ENCODE measurements around the gene SLX4IP. TPM values are rescaled to one million over a fixed set of nuclear protein-coding genes. Genes with fewer than 3 reads are reported as not detected.

The SLX4IP gene
- total and polyA plus RNA-seq, 12 donors = 2.8 to 8.2 (median 4.8) TPM

DNA sequence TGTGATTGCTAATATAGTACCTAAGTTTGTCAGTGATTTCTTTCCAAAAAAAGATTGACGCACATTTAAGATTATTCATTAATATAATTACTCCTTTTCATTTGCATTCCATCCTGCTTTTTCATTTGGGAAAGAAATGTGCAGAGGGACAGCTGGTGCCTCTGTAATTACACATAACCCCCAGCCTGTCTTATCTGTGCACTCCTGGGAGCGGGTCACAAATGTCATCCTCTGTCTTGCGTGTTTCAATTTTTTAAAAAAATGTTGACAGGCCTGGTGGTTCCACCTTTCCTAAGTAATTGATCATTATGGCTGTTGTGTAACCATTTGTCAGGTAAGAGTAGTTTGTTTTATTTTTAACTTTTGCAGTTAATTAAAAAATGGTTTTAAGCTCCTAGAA is 92.7 kb downstream of the SLX4IP start:
- WGBS, 4 donors = 92 to 94% (median 92%) methylated on average over 3 of the region's 3 CpGs
- TF ChIP-seq, protein P1, sequence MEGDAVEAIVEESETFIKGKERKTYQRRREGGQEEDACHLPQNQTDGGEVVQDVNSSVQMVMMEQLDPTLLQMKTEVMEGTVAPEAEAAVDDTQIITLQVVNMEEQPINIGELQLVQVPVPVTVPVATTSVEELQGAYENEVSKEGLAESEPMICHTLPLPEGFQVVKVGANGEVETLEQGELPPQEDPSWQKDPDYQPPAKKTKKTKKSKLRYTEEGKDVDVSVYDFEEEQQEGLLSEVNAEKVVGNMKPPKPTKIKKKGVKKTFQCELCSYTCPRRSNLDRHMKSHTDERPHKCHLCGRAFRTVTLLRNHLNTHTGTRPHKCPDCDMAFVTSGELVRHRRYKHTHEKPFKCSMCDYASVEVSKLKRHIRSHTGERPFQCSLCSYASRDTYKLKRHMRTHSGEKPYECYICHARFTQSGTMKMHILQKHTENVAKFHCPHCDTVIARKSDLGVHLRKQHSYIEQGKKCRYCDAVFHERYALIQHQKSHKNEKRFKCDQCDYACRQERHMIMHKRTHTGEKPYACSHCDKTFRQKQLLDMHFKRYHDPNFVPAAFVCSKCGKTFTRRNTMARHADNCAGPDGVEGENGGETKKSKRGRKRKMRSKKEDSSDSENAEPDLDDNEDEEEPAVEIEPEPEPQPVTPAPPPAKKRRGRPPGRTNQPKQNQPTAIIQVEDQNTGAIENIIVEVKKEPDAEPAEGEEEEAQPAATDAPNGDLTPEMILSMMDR (IDR thresholded peaks at IDR 0.05) = no peak
- TF ChIP-seq POLR2A (IDR thresholded peaks at IDR 0.05) = no peak
- peaks cover 0 to 15% of the 10 kb centered on the region in 2 donors for H3K4me1 ChIP-seq (replicated peaks in 1 of 2)
- H3K36me3 ChIP-seq (replicated peaks in 1 of 2) = no peaks in the 10 kb centered on the region
- DNase-seq = no peak
- H3K27me3 ChIP-seq = no peaks in the 10 kb centered on the region
- intact Hi-C loops (cut with DNase I) = no loop called here
- H3K9me3 ChIP-seq (replicated peaks in 1 of 3) = no peaks in the 10 kb centered on the region
- no peak overlapping the region for H3K4me3 ChIP-seq
- no peak overlapping the region for H3K27ac ChIP-seq

DNA sequence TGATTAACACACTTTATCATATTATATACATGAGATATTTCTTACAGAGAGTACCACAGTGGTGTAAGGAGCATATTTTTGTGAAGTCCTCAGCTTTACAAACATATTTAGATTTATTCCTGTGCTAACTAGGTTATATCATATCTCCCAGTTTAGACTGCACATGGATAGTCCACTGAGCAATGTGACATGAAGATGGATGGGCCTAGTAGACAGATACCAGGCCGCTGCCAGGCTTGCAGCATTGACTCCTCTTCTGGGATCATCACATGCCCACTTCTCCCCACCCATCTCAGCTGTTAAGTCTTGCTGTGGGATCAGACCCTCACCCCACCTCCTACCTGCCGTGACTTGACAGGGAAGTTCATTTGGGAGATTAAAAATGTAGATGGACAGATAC is 95.8 kb downstream of the SLX4IP start:
- intact Hi-C loops (cut with DNase I) = no loop called here

DNA sequence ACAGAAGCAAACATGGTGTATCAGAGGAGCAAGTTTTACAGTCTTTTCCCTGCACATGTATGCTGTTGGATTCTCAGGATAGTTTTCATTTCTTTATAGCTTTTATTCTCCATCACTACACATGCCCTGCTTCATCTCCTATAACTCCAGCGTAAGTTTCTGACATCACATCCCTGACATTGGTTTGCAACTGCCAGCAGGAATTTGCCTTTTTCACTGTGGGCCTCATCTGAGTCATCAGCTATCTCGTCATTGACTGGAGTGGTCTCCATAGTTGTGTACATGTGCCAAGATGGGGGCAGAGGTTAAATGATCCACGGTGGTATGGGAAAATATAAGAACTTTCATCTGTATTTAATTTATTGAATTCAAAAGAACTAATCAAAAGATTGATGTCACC is 96.7 kb downstream of the SLX4IP start:
- DNase-seq = no peak
- Histone ChIP-seq H3K27me3 (no peaks in the 10 kb centered on the region), H3K9me3 (replicated peaks in 1 of 3) (no peaks in the 10 kb centered on the region), H3K4me3 (no peak overlapping the region), H3K4me1 (replicated peaks in 1 of 2) (no peaks in the 10 kb centered on the region), H3K36me3 (replicated peaks in 1 of 2) (no peaks in the 10 kb centered on the region), H3K27ac (no peak overlapping the region)
- TF ChIP-seq POLR2A (IDR thresholded peaks at IDR 0.05) = no peak
- TF ChIP-seq, protein P1 (IDR thresholded peaks at IDR 0.05) = no peak
- intact Hi-C loops (cut with DNase I) = no loop called here
- WGBS, 4 donors = 88 to 92% (median 89%) methylated on average over 3 of the region's 3 CpGs

More for the DNA sequence above, 95.8 kb downstream of the SLX4IP start:
- no peaks in the 10 kb centered on the region for H3K36me3 ChIP-seq (replicated peaks in 1 of 2)
- no peak overlapping the region for H3K4me3 ChIP-seq
- DNase-seq = no peak
- no peaks in the 10 kb centered on the region for H3K9me3 ChIP-seq (replicated peaks in 1 of 3)
- 94 to 99% (median 97%) methylated on average over 2 of the region's 2 CpGs for WGBS, 4 donors
- TF ChIP-seq, protein P1 (IDR thresholded peaks at IDR 0.05) = no peak
- TF ChIP-seq POLR2A (IDR thresholded peaks at IDR 0.05) = no peak
- no peaks in the 10 kb centered on the region for H3K4me1 ChIP-seq (replicated peaks in 1 of 2)
- no peak overlapping the region for H3K27ac ChIP-seq
- H3K27me3 ChIP-seq = no peaks in the 10 kb centered on the region

DNA sequence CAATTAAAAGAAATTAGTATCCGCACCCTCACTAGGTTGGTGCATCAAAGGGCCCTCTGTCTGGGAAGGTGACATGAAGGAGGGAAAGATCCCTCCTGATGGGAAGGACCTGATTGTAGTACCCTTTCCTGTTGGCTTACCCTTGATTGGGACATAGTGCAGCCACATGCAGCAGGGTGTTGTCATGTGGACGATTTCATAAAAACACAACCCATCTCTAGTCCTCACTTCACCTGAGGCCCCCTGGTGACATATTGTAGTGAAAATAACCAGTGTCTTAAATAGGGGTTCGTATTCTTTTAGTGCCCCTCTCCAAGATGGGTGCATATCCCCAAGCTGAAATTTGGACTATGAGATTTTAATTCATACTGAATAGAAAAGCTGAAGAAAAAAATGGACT is 97.3 kb downstream of the SLX4IP start:
- no peak for DNase-seq
- Histone ChIP-seq H3K4me1 (replicated peaks in 1 of 2) (no peaks in the 10 kb centered on the region), H3K4me3 (no peak overlapping the region), H3K27me3 (no peaks in the 10 kb centered on the region), H3K9me3 (replicated peaks in 1 of 3) (no peaks in the 10 kb centered on the region), H3K36me3 (replicated peaks in 1 of 2) (no peaks in the 10 kb centered on the region), H3K27ac (no peak overlapping the region)
- WGBS, 4 donors = 79 to 90% (median 81%) methylated on average over 3 of the region's 3 CpGs
- no peak for TF ChIP-seq POLR2A (IDR thresholded peaks at IDR 0.05)
- TF ChIP-seq, protein P1 (IDR thresholded peaks at IDR 0.05) = no peak
- intact Hi-C loops (cut with DNase I) = no loop called here

Measured in adrenal gland (tissue), 12 donors.